Activated CD8-positive, alpha-beta memory T cell treated with anti-CD3 and anti-CD28 coated beads, Interleukin-2, amount 50 U/mL, for 24 hours (primary cell): ENCODE data around the gene GAPT.

ENCODE experiments used
- DNase-seq: peaks from one replicate; pipeline ENCODE4 v3.0.0-alpha.2; 2020; ENCODE audit errors: extremely low read depth

The GAPT gene

GRCh38 chr5:58491216-58491892 lies at the start of gene GAPT:
Gene GAPT (plus strand): TSS chr5:58491435. CDS start chr5:58494537, 3,102 bp downstream.
- DNase-seq: no peak

- no peak for DNase-seq
These were observed 46.4 kb upstream of the GAPT start for GRCh38 chr5:58444805-58445204.

DNA sequence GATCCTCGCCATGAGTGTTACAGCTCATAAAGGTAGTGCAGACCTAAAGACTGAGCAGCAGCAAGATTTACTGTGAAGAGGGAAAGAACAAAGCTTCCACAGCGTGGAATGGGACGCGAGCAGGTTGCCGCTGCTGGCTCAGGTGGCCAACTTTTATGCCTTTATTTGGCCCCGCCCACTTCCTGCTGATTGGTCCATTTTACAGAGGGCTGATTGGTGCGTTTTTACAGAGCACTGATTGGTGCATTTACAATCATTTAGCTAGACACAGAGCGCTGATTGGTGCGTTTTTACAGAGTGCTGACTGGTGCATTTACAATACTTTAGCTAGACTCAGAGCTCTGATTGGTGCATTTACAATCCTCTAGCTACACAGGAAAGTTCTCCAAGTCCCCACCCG lies 45.2 kb upstream of the GAPT start:
- DNase-seq: no peak

- no peak for DNase-seq
These were observed 44.0 kb upstream of the GAPT start for GRCh38 chr5:58447226-58447625.

DNA sequence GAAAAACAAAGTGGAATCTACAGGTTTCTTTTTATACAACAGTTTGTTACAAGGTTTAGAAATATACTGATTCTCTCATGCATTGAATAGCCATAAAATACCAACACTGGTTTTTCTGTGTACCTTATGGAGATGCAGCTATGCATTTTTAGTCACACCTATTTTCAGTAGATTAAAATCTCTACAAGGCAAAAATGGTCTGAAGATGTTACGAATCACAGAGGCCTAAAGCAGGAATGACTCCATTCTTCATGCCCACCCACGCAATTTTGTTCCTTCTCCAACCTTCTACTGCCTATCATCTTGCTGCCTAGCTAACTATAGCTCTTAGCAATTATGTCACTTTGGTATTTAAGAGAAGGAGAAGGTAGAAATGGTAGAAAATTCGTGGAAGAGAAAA lies 41.2 kb upstream of the GAPT start:
- DNase-seq: no peak

DNA sequence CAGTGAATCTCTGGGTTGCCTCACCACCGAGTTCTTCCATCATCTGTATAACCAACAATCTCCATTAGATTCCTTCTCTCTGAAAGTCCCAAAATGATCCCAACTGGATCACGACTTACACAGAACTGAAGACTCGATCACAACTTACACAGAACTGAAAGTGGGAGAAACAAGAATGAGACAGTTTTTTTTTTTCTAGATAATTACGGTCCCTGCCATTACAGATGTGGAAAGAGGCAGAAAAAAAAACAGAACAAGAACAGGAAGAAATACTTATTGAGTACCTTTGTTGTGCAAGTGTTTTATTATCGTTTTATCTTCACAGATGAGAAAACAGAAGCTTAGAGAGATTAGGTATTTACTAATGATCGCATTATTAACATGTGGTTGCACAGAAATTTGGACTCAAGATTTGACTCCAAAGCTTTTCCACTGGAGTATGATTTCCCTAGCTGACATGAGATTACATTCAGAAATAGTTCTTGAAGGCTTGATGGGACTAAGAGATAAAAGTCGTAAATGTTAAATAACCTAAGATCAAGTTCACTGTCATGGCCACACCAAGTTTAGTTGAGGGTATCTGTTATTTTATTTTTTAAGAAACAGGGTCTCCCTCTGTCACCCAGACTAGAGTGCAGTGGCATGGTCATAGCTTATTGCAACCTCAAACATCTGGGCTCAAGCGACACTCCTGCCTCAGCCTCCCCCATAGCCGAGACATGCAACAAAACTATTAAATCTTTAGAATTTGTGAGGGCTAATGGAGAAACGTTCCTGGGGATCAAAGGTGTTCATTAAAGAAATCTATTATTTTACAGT lies 40.2 kb upstream of the GAPT start:
- DNase-seq: no peak

DNA sequence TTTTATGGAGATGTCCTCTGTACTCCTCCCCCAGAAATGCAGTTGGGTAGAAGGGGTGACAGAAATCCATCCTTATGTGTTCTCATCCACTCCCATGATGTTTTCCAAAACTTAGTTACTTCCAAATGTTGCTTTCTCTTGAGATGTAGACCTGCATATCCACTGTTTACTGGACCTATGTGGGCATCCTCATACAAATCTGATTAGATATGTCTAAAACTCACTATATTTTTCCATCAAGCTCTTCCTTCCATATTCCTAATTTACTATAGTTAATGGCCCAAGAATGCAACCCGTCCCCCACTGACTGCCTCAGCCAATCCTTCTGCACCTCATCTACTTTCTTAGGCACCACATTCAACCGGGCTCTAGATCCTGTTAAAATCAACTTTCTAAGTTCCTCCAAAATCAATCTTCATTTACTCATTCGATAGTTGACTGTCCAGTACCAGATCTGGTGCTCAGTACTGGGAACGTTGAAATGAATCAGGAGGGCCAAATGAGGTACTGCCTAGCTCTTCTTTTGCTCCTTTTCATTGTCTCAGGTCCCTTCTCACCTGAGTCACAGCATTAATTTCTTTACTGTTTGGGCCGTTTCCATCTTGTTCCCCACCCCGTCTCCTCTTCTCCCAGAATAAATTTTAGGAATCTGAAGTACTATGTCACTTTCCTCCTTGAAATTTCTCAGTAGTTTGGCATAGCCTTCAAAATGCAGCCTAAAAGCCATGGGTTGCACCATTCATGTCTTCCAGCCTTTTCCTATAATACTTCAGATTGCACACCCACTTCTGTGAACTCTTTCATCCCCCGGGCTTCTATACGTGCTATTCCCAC lies 39.3 kb upstream of the GAPT start:
- DNase-seq: no peak

DNA sequence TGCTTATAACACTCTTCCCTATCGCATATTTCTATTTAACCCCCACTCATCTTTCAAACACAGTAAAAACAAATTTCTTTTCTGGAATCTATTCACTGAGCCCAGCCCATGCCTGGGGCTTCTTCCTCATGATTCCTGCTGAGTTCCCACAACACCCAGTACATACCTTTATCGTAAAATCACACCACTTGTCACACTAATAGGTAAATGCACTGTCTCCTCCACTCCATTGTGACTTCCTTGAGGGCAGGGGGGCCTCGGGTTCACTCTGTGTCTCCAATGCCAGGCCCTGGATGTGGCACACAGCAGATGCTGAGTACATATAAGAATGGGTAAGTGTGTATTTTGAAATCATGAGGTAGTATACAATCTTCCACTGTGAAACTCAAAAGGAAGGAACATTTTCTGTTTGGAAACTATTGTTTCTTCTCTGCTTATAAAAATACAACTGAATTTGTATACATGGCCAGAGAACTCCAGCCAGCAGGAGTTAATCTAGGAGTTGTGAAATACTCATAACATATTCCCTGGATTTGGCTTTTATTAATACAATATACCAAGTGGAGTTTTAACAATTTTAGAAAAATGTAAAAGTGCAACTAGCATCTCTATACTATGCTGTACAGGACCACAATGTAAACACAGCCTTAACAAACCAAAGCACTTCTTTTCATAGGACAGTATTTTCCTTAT lies 38.5 kb upstream of the GAPT start:
- no peak for DNase-seq

- no peak for DNase-seq
These were observed 37.9 kb upstream of the GAPT start for GRCh38 chr5:58453306-58453705.

GRCh38 chr5:58454025-58454424 lies 37.2 kb upstream of the GAPT start:
- no peak for DNase-seq

- DNase-seq: no peak
These were observed 36.2 kb upstream of the GAPT start for GRCh38 chr5:58455066-58455465.

- no peak for DNase-seq
These were observed 35.8 kb upstream of the GAPT start for GRCh38 chr5:58455480-58455879.

DNA sequence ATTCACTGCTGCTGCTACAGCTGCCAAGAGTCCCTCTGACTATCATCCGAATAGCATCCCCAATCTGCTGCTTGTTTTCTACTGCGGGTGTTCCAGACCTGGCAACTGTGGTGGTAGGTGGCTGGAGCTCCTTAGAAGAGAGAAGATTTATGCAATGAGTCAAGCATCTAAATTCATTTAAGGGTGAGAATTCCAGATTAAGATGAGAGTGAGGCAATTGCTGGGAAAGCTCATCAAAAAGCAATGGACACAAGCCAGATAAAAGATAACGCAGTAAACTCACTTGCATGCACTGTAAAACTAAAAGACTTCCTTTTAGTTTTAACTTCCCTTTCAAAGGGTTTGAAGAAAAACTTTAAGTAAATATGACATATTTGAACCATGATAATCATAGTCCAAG lies 35.2 kb upstream of the GAPT start:
- DNase-seq: no peak

DNA sequence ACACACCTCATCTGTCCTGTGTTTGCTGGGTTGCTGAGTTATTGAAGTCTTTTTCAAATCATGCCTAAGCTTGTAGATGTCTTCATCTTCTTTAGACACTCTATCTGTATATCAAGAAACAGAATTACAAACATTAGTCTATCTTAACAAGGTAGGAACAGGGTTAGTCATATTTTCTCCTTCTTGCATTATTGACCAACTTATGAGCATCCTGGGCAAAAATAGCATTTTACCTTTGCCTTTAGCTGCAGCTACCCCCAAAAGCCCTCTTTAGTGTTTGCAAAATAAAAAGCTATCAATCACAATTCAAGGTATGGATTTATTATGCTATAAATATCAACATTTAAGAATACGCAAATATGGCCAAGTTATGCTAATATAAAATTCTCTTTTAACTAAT lies 34.7 kb upstream of the GAPT start:
- no peak for DNase-seq

DNA sequence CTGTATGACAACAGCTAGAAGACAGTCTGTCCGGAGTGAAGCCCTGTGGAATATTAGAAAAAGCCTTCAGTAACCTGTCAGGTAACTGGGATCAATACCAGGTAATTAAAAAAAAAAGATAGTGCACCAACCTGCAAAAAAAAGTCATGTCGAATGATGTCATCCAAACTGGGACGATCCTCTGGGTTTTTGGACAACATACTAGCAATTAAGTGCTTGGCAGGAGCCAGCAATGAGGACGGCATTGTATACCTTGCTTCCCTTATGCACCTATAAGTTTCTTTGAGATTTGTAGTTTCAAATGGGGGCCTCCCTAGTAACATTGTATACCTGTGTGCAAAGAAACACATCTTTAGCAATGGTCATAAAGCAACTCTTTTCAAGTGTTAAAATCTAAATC lies 34.2 kb upstream of the GAPT start:
- no peak for DNase-seq

DNA sequence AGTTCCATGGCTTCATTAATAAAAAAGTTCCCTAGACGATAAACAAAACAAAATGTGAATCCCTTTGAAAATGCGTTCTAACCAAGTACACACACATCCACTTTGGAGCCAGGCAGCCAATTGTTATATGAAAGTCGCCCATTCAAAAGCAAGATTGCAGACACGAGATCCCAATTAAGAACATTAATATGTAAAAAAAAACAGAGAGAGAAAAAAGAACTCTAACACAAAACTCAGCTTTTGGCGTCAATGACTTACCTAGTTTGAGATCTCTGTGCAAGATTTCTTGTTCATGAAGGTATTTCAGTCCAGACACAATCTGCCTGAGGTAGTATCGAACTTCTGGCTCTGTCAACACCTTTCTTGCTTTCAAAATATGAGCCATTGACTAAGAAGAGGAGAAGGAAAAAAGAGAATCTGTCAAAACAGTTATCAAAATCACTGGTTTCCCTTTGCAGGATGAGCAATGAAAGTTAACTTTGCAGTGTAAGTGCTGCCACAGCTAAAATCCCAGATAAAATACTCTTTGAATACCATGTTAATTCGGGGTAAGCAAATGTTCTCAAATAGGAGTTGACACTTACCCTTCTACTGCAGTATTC lies 33.0 kb upstream of the GAPT start:
- no peak for DNase-seq

DNA sequence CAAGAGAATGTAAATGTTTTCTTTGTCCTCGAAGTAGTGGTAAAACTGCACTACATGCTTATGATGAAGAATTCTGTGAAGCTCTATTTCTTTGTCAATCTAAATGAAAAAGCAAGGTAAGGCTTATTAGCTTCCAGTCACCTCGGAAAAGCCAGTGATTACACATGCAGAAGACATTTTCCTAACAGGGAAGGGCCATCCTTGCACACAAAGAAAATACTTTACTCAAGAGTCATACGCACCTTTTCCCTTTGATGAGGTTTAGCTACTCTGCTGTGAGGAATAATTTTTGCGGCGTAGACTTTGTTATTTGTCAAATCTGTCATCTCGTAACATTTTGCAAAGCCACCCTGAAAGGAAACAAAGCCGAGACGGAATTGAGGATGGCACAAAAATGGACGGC lies 32.5 kb upstream of the GAPT start:
- DNase-seq: no peak

GRCh38 chr5:58459146-58460001 lies 31.9 kb upstream of the GAPT start:
- DNase-seq: no peak

DNA sequence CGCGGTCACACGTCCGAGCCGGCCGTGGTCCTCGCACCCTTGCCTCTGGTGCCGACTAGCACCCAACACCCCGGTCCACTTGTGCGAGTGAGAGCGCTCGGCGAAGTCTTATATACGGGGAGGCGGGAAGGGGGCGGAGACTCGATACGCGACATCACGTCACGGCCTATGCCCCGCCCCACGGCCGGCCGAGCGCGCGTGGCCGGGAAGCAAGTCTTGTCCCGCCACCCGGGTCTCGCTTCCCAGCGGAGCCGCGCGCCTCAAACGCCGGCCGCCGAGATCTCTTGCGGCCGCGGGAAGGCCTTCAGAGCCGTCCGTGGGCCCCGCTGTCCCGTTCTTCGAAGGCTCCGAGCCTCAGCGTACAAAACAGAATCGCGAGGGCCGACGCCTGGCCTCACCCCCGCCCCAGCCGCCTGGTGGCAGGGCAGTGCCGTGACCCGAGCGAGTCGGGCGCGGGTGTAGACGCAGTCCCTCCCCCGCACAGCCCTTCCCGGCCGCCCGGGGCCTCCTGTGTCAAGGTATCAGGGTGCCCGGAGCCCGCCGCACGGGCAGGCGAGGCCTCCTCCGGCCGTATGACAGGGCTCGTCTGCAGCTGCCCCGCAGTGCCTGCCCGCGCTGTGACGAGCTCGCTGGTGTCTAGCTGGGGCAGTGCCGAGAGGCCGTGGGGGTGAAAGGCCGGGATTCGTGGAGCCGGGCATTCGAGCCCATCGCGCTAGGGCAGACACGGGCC lies 31.1 kb upstream of the GAPT start, which contains the start of gene PLK2:
Gene PLK2 (minus strand): TSS at position 85 of the 730 bp plus-strand sequence. CDS start 127 bp downstream, outside the sequence.
- DNase-seq: peak; percentile 58
